Kidney (tissue), 14 donors: ENCODE measurements around the gene TBC1D17. TPM values are rescaled to one million over a fixed set of nuclear protein-coding genes. Genes with fewer than 3 reads are reported as not detected.

ENCODE experiments used
- DNase-seq, 5 donors: peaks; one replicate each; pipeline ENCODE4 v3.0.0-alpha.2; 2013 to 2020
- FAIRE-seq: peaks from 2 replicates; lab custom pipeline; 2012; peaks lifted over from hg19 to GRCh38; lab: Jason Lieb, UNC
- H3K27ac ChIP-seq, 2 donors: one replicate each; pipeline ENCODE4 v1.7.0; 2013; ENCODE audit warnings: low read depth in 2 of 2, low read length in 2 of 2, inconsistent platforms in 1 of 2
- H3K27me3 ChIP-seq: one replicate; pipeline ENCODE4 v1.7.1; 2013; ENCODE audit warnings: low read length, inconsistent platforms; ENCODE audit not compliant: control insufficient read depth, insufficient read depth
- H3K36me3 ChIP-seq, 3 donors: one replicate each; pipeline versions ENCODE4 v1.7.0 to v1.7.1; 2013; ENCODE audit warnings: low read length in 3 of 3, control low read depth in 1 of 3, inconsistent platforms in 1 of 3; ENCODE audit not compliant: insufficient read depth in 3 of 3, control insufficient read depth in 2 of 3
- H3K4me1 ChIP-seq, 3 donors: one replicate each; pipeline versions ENCODE4 v1.7.0 to v1.7.1; 2013; ENCODE audit warnings: low read length in 3 of 3, inconsistent platforms in 1 of 3, low read depth in 1 of 3; ENCODE audit not compliant: control insufficient read depth in 2 of 3, insufficient read depth in 2 of 3
- H3K4me3 ChIP-seq, 3 donors: one replicate each; pipeline versions ENCODE4 v1.7.0 to v1.8.1; 2013; ENCODE audit warnings: low read length in 3 of 3, control low read depth in 1 of 3, inconsistent platforms in 1 of 3
- H3K9ac ChIP-seq, 3 donors: one replicate each; pipeline versions ENCODE4 v1.7.0 to v1.7.1; 2013; ENCODE audit warnings: low read length in 3 of 3, control low read depth in 1 of 3, inconsistent platforms in 1 of 3
- H3K9me3 ChIP-seq, 3 donors: one replicate each; pipeline versions ENCODE4 v1.7.0 to v1.7.1; 2013; ENCODE audit warnings: low read length in 3 of 3, control low read depth in 1 of 3, inconsistent platforms in 1 of 3; ENCODE audit not compliant: control insufficient read depth in 2 of 3, insufficient read depth in 1 of 3
- intact Hi-C: fragments of 100-400 bp; cut with DNase I; formaldehyde crosslinking; loops from one replicate; pipeline ENCODE4 v1.11.1; 2022
- polyA plus RNA-seq: library from polyadenylated mRNA; stranded (reverse); fragments of 350-450 nt; fragmentation: Illumina TruSeq; extraction: RNeasy Lipid Tissue Mini Kit (QIAGEN cat#74804); gene quantifications from one replicate; pipeline ENCODE4 v1.2.3, GENCODE V29; 2014; ENCODE audit warnings: low read depth, low replicate concordance; ENCODE audit not compliant: insufficient read depth
- total RNA-seq: library from RNA; stranded (reverse); fragmentation: NEBNext Ultra II Directional; extraction: Animal tissue kit (Norgen Biotek cat#: 25700); gene quantifications from one replicate; pipeline ENCODE4 v1.2.1, GENCODE V29; 2021
- TF ChIP-seq, protein P1 (sequence below): IDR thresholded peaks from 3 replicates; pipeline ENCODE4 v1.5.1; 2012; ENCODE audit warnings: mild to moderate bottlenecking, moderate library complexity, borderline replicate concordance; ENCODE audit not compliant: insufficient read depth; ENCODE audit errors: extremely low read depth
- donor health status: control.
- donor health status: control.
- donor health status: control.
- donor health status: control.
- donor health status: control.
- donor health status: DM: yes; HTN: yes; CAD: no.
- donor health status: Normal renal cell carcinoma (clear cell type).

Gene TBC1D17
- total and polyA plus RNA-seq, 2 donors from 2014 or later, result 34.8 to 43.6 TPM

DNA sequence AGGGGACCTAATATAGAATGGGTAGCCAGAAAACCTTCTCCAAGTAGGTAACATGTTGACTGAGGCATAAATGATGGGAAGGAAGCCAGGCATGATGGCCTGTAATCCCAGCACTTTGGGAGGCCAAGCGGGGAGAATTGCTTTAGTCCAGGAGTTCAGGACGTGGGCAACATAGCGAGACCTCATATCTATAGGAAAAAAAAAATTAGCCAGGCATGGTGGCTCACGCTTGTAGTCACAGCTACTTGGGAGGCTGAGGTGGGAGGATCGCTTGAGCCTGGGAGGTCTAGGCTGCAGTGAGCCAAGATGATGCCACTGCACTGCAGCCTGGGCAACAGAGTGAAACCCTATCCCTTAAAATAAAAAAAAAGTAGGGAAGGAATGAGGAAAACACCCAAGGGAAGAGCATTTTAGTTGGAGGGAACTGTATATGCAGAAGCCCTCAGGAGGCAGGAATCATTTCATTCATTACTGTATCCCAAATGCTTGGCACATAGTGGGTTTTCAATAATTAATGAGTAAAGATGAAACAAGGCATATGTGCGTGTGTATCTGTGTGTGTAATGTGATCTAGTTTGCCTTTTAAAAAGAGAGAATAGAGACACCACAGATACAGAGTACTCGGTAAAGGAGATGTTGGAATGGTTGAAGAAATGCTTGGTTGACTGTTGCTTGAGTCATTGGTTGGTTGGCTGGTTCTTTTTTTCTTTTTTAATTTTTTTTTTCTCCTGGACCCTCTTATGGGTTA is 54.0 kb downstream of the TBC1D17 start:
- Histone ChIP-seq H3K9me3 (no peaks in the 10 kb centered on the region), H3K27me3 (no peaks in the 10 kb centered on the region), H3K27ac (no peak overlapping the region), H3K4me1 (peaks cover 3 to 10% (median 4%) of the 10 kb centered on the region in 3 donors), H3K9ac (no peak overlapping the region), H3K36me3 (peaks cover 0 to 6% (median 0%) of the 10 kb centered on the region in 3 donors), H3K4me3 (no peak overlapping the region)
- TF ChIP-seq, protein P1, sequence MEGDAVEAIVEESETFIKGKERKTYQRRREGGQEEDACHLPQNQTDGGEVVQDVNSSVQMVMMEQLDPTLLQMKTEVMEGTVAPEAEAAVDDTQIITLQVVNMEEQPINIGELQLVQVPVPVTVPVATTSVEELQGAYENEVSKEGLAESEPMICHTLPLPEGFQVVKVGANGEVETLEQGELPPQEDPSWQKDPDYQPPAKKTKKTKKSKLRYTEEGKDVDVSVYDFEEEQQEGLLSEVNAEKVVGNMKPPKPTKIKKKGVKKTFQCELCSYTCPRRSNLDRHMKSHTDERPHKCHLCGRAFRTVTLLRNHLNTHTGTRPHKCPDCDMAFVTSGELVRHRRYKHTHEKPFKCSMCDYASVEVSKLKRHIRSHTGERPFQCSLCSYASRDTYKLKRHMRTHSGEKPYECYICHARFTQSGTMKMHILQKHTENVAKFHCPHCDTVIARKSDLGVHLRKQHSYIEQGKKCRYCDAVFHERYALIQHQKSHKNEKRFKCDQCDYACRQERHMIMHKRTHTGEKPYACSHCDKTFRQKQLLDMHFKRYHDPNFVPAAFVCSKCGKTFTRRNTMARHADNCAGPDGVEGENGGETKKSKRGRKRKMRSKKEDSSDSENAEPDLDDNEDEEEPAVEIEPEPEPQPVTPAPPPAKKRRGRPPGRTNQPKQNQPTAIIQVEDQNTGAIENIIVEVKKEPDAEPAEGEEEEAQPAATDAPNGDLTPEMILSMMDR, result no peak
- DNase-seq, result no peak
- intact Hi-C loops, result no loop called here
- FAIRE-seq, result no peak

DNA sequence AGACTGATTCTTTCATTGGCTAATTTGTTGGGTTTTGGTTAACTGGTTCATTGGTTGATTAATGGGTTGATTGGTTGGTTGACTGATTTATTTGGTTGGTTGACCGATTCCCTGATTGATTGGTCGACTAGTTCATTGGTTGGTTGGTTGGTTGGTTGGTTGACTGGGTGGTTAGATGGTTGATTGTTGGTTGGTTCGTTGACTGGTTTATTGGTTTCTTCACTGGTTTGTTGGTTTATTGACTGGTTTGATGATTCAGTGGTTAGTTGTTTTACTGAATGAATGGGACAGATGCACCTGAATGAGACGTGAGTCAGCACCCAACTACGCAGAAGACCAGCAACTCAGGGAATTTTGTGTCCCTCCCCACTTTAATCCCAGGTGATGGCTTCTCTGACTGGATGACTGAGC is 54.5 kb downstream of the TBC1D17 start:
- H3K4me1 ChIP-seq, result peaks cover 3 to 10% (median 4%) of the 10 kb centered on the region in 3 donors
- no peak for DNase-seq
- TF ChIP-seq, protein P1, result no peak
- no peak for FAIRE-seq
- H3K27ac ChIP-seq, result no peak overlapping the region
- no peak overlapping the region for H3K4me3 ChIP-seq
- H3K36me3 ChIP-seq, result peaks cover 0 to 6% (median 0%) of the 10 kb centered on the region in 3 donors
- no peaks in the 10 kb centered on the region for H3K27me3 ChIP-seq
- H3K9ac ChIP-seq, result no peak overlapping the region
- intact Hi-C loops, result no loop called here
- H3K9me3 ChIP-seq, result no peaks in the 10 kb centered on the region

DNA sequence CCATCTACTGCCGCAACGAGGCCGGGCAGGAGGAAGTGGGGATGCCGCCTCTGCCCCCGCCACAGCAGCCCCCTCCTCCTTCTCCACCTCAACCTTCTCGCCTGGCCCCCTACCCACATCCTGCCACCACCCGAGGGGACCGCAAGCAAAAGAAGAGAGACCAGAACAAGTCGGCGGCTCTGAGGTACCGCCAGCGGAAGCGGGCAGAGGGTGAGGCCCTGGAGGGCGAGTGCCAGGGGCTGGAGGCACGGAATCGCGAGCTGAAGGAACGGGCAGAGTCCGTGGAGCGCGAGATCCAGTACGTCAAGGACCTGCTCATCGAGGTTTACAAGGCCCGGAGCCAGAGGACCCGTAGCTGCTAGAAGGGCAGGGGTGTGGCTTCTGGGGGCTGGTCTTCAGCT is 55.2 kb downstream of the TBC1D17 start:
- no peaks in the 10 kb centered on the region for H3K27me3 ChIP-seq
- FAIRE-seq (no peak), DNase-seq (no peak)
- intact Hi-C loops, result no loop called here
- TF ChIP-seq, protein P1, result no peak
- no peak overlapping the region for H3K27ac ChIP-seq
- H3K4me3 ChIP-seq, result no peak overlapping the region
- peaks cover 0 to 5% (median 3%) of the 10 kb centered on the region in 3 donors for H3K4me1 ChIP-seq
- no peak overlapping the region for H3K9ac ChIP-seq
- no peaks in the 10 kb centered on the region for H3K36me3 ChIP-seq
- H3K9me3 ChIP-seq, result no peaks in the 10 kb centered on the region
